HTERT RPE-1 (cell line): Measurements from ENCODE around the gene PDPK1.
"Not testable (repeated sequence)": the region's sequence is repeated elsewhere in the genome, so short reads cannot be mapped to it uniquely, and the experiment has no call there.

Experiments used
- in situ Hi-C: fragments of 300-500 bp; cut with MboI; formaldehyde crosslinking; loops from 4 replicates; pipeline ENCODE4 v1.14.3; 2020; ENCODE audit warnings: low sequenced_read_pairs

PDPK1 gene

DNA sequence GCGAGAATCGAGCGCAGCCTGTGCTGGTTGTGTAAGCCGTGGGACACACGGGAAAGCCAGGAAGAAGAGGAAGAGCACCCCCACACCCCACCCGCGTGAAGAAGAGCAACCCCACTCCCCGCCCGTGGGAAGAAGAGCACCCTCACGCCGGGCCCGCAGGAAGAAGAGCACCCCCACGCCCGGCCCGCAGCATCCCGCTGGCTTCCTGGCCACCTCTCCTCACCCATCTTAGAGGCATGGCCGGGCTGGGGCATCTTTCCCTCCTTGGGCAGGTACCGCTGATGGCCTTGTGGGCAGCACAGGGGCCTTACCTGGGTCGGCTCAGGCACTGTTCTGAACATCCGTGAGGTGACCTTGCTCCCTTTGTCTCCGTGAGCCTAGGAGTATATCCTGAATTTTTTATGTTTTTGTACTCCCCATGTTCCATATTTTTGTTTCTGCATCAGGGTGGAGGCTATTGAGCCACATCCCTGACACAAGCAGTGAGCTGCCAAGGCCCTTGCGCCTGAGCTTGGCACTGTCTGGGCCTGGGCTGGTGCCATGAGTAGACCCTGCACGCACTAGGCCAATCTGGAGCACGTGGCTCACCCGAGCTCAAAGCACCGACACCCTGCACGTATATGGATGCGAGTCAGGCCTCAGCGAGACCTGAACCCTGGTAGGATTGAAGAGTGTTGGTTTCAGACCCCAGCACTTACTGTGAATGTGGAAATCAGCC, 73.1 kb downstream of the PDPK1 start:
- in situ Hi-C loops = no loop called here

- in situ Hi-C loops = no loop called here
These were observed 73.7 kb downstream of the PDPK1 start for GRCh38 chr16:2611499-2611862.

DNA sequence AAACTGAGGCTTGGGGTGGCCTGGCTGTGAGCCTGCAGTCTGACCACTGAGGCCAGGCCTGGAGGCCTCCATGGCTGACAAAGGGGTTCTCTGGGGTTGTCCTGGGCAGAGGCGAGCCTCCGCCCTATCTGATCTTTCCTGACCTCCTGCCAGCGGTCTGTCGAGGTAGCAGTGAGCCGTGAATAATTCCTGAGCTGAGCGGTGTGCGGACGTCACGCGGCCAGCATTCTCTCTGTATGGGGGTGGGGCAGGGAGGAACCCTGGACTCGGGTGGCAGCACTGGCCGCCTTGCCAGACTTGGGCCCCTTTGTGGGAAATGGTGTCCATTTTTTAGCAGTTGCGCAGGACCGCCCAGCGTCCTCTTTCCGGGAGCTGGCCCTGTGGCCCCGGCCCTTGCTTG, 74.1 kb downstream of the PDPK1 start:
- in situ Hi-C loops = not testable (repeated sequence)

GRCh38 chr16:2613251-2613650, 75.4 kb downstream of the PDPK1 start:
- in situ Hi-C loops = not testable (repeated sequence)

- in situ Hi-C loops = no loop called here
These were observed 77.0 kb downstream of the PDPK1 start for GRCh38 chr16:2614761-2615191.

- in situ Hi-C loops = not testable (repeated sequence)
These were observed 81.1 kb downstream of the PDPK1 start for GRCh38 chr16:2618964-2619363.

- in situ Hi-C loops = not testable (repeated sequence)
These were observed 81.8 kb downstream of the PDPK1 start for GRCh38 chr16:2619628-2620027.

GRCh38 chr16:2620870-2621269, 83.0 kb downstream of the PDPK1 start:
- in situ Hi-C loops = not testable (repeated sequence)

- in situ Hi-C loops = not testable (repeated sequence)
These were observed 83.6 kb downstream of the PDPK1 start for GRCh38 chr16:2621395-2621794.

DNA sequence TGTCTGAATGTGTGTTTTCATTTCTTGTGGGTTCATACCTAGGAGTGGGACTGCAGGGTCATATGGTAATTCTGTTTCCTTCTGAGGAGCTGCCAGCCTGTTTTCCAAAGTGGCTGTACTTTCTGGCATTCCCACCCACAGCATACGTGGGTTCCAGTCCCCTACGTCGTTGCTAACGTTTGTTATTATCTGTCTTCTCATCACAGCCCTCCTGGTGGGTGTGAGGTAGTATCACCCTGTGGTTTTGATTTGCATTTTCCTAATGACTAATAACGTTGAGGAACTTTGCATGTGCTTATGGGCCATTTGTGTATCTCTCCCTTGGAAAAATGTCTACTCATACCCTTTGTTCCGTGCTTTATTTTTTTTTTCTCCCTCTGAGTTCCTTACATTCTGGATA, 89.3 kb downstream of the PDPK1 start:
- in situ Hi-C loops = not testable (repeated sequence)

DNA sequence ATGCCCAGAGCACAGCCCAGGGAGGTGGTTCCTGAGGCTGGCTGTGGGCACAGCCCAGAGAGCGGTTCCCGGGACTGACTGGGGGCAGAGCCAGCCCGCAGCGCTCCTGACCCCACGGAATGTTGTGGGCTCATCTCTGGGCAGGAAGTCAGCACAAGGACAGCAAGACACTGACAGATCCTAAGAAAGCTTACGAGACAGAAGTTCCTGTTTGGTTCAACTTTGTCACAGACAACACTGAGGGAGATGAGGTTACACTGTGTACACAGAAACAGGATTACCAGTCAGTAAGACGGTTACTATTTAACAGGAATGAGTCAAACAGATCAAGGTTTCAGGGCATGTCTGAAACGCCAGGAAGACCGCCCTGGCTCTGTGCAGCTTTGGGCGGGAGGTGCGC, 93.4 kb downstream of the PDPK1 start:
- in situ Hi-C loops = not testable (repeated sequence)

- in situ Hi-C loops = not testable (repeated sequence)
These were observed 94.5 kb downstream of the PDPK1 start for GRCh38 chr16:2632291-2632690.

DNA sequence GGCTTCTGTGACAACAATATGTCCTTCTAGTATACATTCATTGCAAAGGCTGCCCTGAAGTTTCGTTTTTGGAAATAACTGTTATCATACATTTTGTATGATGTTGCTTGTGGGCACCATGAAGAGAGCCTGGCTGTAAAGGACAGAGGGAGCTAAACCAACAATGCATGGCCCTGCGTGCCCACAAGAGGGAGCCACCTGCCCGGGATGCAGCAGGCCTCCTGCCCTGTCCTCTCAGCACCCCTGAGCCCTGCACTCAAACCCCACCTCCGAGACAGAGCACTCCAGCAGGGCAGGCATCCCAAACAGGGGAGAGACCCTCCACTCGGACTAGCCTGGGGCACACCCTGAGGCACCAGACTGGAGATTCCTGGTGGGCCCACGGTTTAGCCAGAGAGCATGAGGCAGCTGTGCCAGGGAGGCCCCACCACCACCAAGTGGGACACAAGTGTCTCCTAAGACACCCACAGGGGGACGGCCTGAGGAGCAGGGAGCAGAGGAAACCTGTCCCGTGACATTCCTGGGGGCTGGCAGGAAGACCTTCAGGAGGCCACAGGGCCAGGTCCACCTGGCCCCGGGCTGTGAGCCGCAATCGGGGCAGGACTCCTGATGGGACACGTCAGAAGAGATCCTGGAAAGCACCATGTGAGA, 101.4 kb downstream of the PDPK1 start:
- in situ Hi-C loops = not testable (repeated sequence)

- in situ Hi-C loops = not testable (repeated sequence)
These were observed 101.9 kb downstream of the PDPK1 start for GRCh38 chr16:2639722-2640072.

GRCh38 chr16:2642561-2642960, 104.7 kb downstream of the PDPK1 start:
- in situ Hi-C loops = not testable (repeated sequence)

- in situ Hi-C loops = not testable (repeated sequence)
These were observed 107.1 kb downstream of the PDPK1 start for GRCh38 chr16:2644754-2645453.

DNA sequence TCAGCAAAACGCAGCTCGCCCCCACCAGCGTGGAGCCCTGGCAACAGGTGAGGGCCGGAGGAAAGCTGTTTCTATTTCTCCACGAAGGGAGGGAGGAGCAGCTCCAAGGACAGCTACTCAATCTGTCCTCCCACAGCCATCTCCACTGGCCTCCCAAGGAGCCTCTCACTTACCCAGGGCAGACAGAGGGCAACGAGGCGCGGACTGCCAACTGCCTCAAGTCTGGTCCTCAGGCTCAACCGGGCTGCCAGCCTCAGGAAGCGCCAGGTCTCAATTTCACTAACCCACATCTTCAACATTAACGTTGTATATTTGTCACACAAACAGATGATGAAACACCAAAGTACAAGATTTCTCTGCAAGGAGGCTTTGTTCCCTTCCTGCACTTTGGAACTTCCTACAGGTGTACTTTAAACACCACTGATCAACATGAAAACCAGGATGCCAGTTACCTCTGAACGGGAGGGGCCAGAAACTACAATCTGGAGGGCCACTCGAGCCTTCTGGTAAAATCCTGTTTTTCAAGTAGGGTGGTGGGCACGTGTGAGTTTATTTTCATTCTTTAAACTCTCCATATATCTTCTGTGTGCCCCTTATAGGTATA, 113.5 kb downstream of the PDPK1 start:
- in situ Hi-C loops = not testable (repeated sequence)
